T-helper 2 cell treated with Interferon-gamma antibody and Interleukin-4, amounts not matched to agents 5 μg/mL and 100 μg/mL, for 36 hours (primary cell): ENCODE data around the gene ZEB2.

Source experiments
- DNase-seq: peaks from one replicate; pipeline ENCODE4 v3.0.0; 2021; ENCODE audit warnings: low spot score
- H3K27ac Mint-ChIP-seq: one replicate; pipeline ENCODE4 v1.8.0; 2021; ENCODE audit warnings: mild to moderate bottlenecking, mixed read lengths
- H3K27me3 Mint-ChIP-seq: one replicate; pipeline ENCODE4 v1.8.0; 2021; ENCODE audit warnings: low read depth, mixed read lengths
- H3K36me3 Mint-ChIP-seq: one replicate; pipeline ENCODE4 v1.8.0; 2021; ENCODE audit warnings: low read depth, mixed read lengths
- H3K4me1 Mint-ChIP-seq: one replicate; pipeline ENCODE4 v1.8.0; 2021; ENCODE audit warnings: low read depth, mixed read lengths
- H3K4me3 Mint-ChIP-seq: one replicate; pipeline ENCODE4 v1.8.0; 2022; ENCODE audit warnings: mild to moderate bottlenecking, moderate library complexity, mixed read lengths
- H3K9me3 Mint-ChIP-seq: one replicate; pipeline ENCODE4 v1.8.0; 2021; ENCODE audit warnings: mixed read lengths

The ZEB2 gene

DNA sequence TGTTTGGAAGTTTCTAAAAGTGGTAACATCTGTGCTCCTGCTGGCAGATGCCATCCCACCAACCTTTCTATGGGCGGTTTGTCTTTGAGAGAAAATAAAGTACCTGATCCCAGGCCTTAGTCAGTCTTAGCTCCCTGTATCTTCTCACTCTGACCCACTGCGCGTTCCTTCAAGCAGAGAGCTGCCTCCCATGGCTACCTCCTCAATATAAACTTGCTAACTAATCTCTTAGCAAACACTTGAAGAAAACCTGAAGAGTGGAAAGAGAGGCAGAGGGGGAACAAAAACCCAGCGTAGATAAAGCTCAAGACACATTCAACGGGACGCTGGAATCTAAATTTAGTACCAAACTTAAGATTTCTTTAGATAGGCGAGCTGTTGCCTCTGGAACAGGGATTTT is 17.6 kb downstream of the ZEB2 start:
- no peak for DNase-seq
- Mint-ChIP-seq H3K4me1 (peaks cover 27% of the 10 kb centered on the region), H3K27me3 (peaks cover 10% of the 10 kb centered on the region), H3K27ac (no peak overlapping the region), H3K36me3 (peaks cover 3% of the 10 kb centered on the region), H3K9me3 (no peaks in the 10 kb centered on the region), H3K4me3 (no peak overlapping the region)

DNA sequence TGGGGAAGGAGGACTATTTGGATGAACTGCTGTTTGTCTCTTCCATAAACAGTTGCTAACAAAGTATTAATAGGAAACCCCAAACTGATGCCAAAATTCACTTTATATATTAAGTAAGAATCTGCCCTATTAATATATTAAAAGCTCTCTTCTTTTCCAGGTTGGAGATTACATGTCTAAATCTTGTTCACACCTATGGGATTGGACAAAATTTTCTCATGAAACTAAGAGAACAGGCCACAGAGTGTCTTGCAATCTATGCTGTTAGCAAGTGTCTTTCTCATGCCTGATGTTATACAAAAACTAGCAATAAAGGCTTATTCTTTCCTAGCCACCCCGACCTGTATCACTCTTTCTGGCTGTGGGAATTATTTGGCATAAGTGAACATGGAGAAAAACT is 18.3 kb downstream of the ZEB2 start:
- DNase-seq = no peak
- Mint-ChIP-seq H3K36me3 (peaks cover 3% of the 10 kb centered on the region), H3K27ac (no peak overlapping the region), H3K4me3 (no peak overlapping the region), H3K4me1 (peaks cover 24% of the 10 kb centered on the region), H3K9me3 (no peaks in the 10 kb centered on the region), H3K27me3 (peaks cover 6% of the 10 kb centered on the region)

- Mint-ChIP-seq H3K9me3 (no peaks in the 10 kb centered on the region), H3K27ac (no peak overlapping the region), H3K27me3 (peaks cover 6% of the 10 kb centered on the region), H3K36me3 (peaks cover 3% of the 10 kb centered on the region), H3K4me1 (peaks cover 25% of the 10 kb centered on the region), H3K4me3 (no peak overlapping the region)
- DNase-seq = no peak
These were observed 18.8 kb downstream of the ZEB2 start for GRCh38 chr2:144501118-144501517.

- Mint-ChIP-seq H3K36me3 (peaks cover 3% of the 10 kb centered on the region), H3K9me3 (no peaks in the 10 kb centered on the region), H3K4me3 (no peak overlapping the region), H3K27me3 (peaks cover 6% of the 10 kb centered on the region), H3K27ac (no peak overlapping the region), H3K4me1 (peaks cover 22% of the 10 kb centered on the region)
- DNase-seq = peak; percentile 40
These were observed 19.4 kb downstream of the ZEB2 start for GRCh38 chr2:144500563-144500962.

- H3K4me1 Mint-ChIP-seq = peaks cover 16% of the 10 kb centered on the region
- no peak overlapping the region for H3K4me3 Mint-ChIP-seq
- peaks cover 4% of the 10 kb centered on the region for H3K27me3 Mint-ChIP-seq
- no peaks in the 10 kb centered on the region for H3K9me3 Mint-ChIP-seq
- no peak for DNase-seq
- no peak overlapping the region for H3K27ac Mint-ChIP-seq
- H3K36me3 Mint-ChIP-seq = peaks cover 3% of the 10 kb centered on the region
These were observed 21.6 kb downstream of the ZEB2 start for GRCh38 chr2:144498277-144498676.

DNA sequence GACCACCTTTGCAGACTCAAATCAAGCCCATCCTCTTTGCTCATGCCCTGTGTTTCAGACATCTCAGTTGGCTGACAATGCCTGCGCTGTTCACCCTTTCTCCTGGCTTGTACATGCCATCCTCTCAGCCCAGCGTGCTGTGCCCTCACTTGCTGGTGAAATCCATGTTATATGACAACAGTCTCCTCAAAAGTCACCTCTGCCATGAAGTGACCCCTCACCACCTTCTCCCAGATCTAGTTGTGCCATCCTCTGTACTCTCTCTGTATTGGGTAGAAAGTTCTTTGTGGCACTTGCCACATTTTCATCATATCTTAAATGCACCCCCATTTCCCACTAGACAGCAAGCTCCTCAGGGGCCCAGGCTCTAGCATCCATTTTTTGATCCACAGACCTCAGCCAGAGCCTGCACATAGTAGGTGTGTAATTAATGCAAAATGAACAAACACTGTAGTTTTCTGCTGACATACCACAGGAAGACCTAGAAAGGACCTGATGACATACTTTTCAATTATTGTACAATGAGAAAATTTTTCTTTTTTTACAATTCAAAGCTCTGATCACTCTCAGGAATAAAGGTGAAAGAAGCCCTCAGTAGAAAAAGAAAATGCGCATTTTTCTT is 22.8 kb downstream of the ZEB2 start:
- DNase-seq = no peak
- no peak overlapping the region for H3K4me3 Mint-ChIP-seq
- H3K27ac Mint-ChIP-seq = no peak overlapping the region
- peaks cover 3% of the 10 kb centered on the region for H3K27me3 Mint-ChIP-seq
- H3K4me1 Mint-ChIP-seq = peaks cover 24% of the 10 kb centered on the region
- no peaks in the 10 kb centered on the region for H3K9me3 Mint-ChIP-seq
- peaks cover 3% of the 10 kb centered on the region for H3K36me3 Mint-ChIP-seq

DNA sequence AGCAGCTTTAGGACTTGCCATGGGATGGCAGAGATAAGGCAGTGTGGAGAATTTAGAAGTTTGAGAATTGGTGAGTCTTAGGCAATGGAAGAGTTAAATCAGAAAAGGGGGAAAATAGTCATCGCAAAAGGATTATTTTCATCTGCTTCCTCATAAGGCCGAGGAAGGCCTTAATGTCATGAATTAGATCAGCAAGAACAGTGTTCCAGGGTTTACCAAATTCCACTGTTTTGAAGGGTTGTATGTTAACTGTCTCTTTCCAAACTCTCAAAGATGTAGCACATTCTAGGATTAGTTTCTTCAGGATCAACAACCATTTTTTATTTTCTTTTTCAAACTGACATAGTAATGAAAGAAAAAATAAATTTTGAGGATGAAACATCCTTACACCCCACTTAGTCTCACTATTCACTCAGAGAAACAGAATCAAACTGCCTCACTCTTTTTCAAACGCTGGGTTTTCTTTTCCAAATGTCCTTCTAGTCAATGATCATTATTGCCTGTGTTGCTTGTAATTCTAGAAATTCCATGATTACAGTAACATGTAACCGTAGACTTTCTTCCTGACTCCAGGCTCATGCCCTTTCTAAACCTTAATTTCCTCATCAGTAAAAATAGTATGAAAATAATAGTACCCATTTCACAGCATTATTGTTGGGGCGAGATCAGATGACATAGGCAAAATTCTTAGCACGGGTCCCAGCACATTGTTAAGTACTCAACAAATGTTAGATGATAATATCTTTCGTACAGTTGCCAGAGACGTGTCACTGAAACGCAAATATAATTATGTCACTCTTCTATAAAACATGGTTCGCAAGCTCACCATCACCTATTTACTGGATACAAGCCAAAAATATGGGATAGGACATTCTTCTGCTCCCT is 23.6 kb downstream of the ZEB2 start:
- no peak overlapping the region for H3K27ac Mint-ChIP-seq
- H3K9me3 Mint-ChIP-seq = no peaks in the 10 kb centered on the region
- H3K4me3 Mint-ChIP-seq = no peak overlapping the region
- no peaks in the 10 kb centered on the region for H3K27me3 Mint-ChIP-seq
- peaks cover 25% of the 10 kb centered on the region for H3K4me1 Mint-ChIP-seq
- peaks cover 3% of the 10 kb centered on the region for H3K36me3 Mint-ChIP-seq
- DNase-seq = no peak

GRCh38 chr2:144495227-144496091 is 24.5 kb downstream of the ZEB2 start:
- Mint-ChIP-seq H3K27me3 (no peaks in the 10 kb centered on the region), H3K9me3 (no peaks in the 10 kb centered on the region), H3K27ac (no peak overlapping the region), H3K36me3 (no peaks in the 10 kb centered on the region), H3K4me3 (no peak overlapping the region), H3K4me1 (peaks cover 18% of the 10 kb centered on the region)
- no peak for DNase-seq

DNA sequence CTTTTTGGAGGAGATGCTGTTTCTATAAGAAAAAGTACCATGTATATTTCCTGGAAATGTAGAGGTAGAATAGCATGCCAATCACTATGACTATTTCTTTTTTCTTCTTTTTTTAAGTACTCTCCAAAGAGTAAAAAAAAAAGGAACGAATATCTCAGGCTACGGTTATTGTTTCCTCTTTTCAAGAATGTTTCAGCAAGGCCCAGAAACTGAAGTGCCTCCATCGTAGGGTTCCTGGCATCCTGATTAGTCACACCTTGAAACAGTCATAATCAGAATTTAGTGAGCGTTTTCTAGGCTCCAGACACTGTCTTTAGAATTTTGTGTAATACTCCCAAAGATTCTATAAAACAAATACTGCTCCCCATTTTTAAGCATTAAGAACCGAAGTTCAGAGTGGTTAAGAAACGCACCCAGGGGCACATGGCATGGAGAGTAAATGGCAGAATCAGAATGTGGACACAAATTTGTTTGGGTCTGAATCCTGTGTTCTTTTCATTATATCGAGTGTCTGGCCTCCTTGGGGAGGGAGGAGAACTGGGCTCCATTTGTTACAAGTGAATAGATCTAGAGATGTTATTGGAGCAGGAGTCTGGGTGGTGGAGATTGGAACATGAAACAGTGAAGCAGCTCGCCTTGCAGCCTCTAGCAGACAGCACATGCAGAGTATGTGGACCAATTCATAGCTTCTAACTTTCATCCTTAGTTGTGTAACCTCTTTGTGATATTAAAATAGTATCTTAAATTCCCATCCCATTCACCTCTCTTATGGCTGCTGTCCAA is 26.7 kb downstream of the ZEB2 start:
- no peak for DNase-seq
- no peaks in the 10 kb centered on the region for H3K27me3 Mint-ChIP-seq
- no peaks in the 10 kb centered on the region for H3K9me3 Mint-ChIP-seq
- H3K4me1 Mint-ChIP-seq = peaks cover 22% of the 10 kb centered on the region
- H3K4me3 Mint-ChIP-seq = no peak overlapping the region
- H3K27ac Mint-ChIP-seq = no peak overlapping the region
- no peaks in the 10 kb centered on the region for H3K36me3 Mint-ChIP-seq

DNA sequence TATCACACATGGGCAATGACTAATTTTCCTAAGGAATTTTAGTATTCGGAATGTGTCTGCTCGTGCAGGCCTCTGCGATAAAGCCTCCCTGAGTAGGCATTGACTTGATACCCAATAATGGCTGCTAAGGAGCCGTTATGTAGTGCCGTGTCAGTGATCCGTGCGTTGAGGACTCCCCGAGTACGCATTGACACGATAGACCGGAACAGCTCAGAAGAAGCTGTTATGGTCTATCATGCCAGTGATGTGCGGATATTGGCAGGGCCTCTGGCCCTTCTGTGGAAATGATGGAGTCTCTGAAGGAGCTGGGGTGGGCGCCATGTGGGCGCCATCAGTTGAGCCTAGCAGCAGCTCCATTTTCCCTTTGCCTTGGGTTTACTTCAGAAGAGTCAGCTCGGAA is 29.1 kb downstream of the ZEB2 start:
- no peak overlapping the region for H3K4me3 Mint-ChIP-seq
- H3K9me3 Mint-ChIP-seq = no peaks in the 10 kb centered on the region
- H3K4me1 Mint-ChIP-seq = peaks cover 26% of the 10 kb centered on the region
- no peak overlapping the region for H3K27ac Mint-ChIP-seq
- no peak for DNase-seq
- no peaks in the 10 kb centered on the region for H3K27me3 Mint-ChIP-seq
- no peaks in the 10 kb centered on the region for H3K36me3 Mint-ChIP-seq

DNA sequence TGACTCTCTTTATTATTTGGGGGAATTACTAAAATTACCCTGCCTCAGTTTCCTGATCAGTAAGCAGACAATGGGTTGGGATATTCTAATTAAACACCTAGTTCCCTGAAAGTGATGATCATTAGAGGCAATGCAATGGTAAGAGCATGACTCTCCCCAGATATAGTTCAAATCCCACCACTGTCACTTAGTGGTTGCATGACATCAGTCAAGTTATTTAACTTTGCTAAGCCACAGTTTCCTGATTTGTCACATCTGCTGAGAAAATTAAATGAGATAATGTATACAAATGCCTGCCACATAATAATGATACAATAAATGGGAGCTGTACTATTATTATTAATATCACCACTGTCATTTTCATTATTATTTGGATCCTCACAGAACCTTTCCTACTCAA is 29.9 kb downstream of the ZEB2 start:
- no peak for DNase-seq
- Mint-ChIP-seq H3K4me1 (peaks cover 26% of the 10 kb centered on the region), H3K4me3 (no peak overlapping the region), H3K27ac (no peak overlapping the region), H3K9me3 (no peaks in the 10 kb centered on the region), H3K36me3 (no peaks in the 10 kb centered on the region), H3K27me3 (no peaks in the 10 kb centered on the region)

DNA sequence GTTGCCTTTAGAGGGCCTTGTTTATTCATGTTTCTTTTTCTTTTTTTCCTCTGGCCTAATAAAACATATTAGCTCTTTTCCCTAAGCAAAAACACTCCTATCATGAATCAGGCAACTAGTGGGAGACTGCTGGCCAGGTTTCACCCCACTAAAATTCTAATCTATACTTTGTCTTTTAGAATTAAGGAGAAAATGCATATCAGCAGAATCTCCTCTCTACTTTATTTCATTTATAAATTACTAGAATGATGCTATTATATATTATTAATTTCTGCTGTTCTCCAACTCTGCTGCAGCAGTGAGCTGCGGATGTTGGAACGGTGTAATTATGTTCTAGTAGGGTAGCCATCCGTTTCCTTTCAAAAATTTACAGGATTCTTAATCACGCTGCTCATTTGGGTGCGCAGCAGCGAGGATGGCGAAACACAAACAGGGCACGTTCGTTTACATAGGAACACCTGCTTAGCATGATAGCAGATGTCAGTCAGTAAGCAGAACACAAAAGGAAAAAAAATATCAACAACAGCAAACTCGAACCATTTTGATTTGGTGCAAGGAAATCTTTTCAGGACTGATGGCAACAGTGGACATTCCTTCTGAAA is 30.5 kb downstream of the ZEB2 start:
- H3K4me3 Mint-ChIP-seq = no peak overlapping the region
- peaks cover 26% of the 10 kb centered on the region for H3K4me1 Mint-ChIP-seq
- no peaks in the 10 kb centered on the region for H3K36me3 Mint-ChIP-seq
- H3K9me3 Mint-ChIP-seq = no peaks in the 10 kb centered on the region
- no peak for DNase-seq
- H3K27ac Mint-ChIP-seq = no peak overlapping the region
- H3K27me3 Mint-ChIP-seq = no peaks in the 10 kb centered on the region
